ENCODE data around the gene NEO1.
A peak's percentile ranks its signal among the peaks of the same experiment; 100 is the strongest.

Gene NEO1

DNA sequence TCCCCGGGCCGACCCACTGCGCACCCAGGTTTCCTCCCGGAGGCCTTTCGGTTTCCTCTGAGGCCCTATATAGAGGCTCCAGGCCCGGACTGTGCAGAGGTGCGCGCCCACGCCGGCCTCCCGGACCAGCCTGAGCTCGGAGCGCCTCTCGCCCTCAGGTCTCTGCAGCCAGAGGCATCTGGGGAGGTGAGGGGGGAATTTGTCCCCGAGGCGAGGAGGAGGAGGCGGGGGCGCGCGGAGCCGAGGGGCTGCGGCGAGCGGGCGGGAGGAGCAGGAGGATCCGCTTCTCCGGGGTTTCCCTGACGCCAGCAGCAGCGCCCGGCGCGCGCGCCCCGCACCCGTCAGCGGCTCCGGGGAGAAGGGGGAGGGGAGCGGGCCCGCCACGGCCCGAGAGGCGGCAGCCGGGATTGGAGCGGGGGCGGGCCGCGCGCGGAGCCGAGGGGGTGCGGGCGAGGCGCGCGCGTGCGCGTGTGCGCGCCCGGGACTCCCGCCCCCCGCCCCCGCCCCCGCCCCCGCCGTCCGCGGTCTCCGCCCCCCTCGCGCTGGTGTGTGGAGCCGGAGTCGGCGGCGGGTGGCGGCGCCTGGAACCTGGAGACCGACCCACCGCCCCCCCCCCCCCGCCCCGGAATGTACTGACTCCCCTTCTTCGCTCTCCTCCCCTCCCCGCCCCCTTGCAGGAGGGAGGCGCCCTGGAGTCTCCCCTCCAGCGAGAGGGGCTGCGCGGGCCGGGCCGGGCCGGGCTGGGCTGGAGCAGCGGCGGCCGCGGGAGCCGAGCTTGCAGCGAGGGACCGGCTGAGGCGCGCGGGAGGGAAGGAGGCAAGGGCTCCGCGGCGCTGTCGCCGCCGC lies at the start of gene NEO1:
NEO1 (plus strand) TSS at position 657 of the 846 bp plus-strand sequence. CDS start 213 bp downstream, outside the sequence.
- no peaks in the 10 kb centered on the region for H3K9me3 ChIP-seq (ENCODE audit: control insufficient read depth in 5 of 5, low read length in 5 of 5)
- H3K4me3 ChIP-seq (ENCODE audit: low read depth in 1 of 5, low read length in 5 of 5) = peak within 1 kb of the TSS; percentile 72 to 88 (median 78)
- peaks cover 0 to 12% (median 0%) of the 10 kb centered on the region in 5 donors for H3K27me3 ChIP-seq (ENCODE audit: control insufficient read depth in 5 of 5, insufficient read depth in 4 of 5, low read length in 5 of 5)
- peak within 1 kb of the TSS; percentile 63 for H3K27ac ChIP-seq (ENCODE audit: low read depth, low read length)
- H3K36me3 ChIP-seq (ENCODE audit: control insufficient read depth in 5 of 5, insufficient read depth in 5 of 5, low read length in 5 of 5) = no peaks in the 10 kb centered on the region
- peak within 1 kb of the TSS; percentile 47 to 83 (median 61) for H3K9ac ChIP-seq (ENCODE audit: low read length in 5 of 5)
- peaks cover 0 to 21% (median 16%) of the 10 kb centered on the region in 5 donors for H3K4me1 ChIP-seq (ENCODE audit: control insufficient read depth in 5 of 5, insufficient read depth in 5 of 5, low read length in 5 of 5)

DNA sequence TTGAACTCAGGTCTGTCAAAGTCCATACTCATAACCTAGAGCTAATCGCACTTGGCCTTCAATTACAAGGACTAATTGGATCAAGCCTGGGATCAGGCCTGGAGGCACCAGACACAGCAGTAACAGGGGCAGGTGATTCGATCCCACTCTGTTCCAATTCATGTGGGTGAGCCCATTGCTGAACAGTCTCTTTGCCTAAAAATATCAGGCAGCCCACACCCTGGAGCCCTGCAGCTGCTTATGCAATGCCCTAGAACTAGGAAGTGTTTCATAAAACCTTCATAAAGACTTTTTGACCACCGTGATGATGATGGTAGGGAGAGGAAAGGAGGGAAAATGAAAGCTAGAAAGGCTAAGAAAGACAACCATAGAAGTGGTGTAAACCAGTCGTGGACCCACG lies 47.8 kb upstream of the NEO1 start:
- Histone ChIP-seq H3K27ac (ENCODE audit: low read depth, low read length) (no peak overlapping the region), H3K9me3 (ENCODE audit: control insufficient read depth in 5 of 5, low read length in 5 of 5) (no peaks in the 10 kb centered on the region), H3K27me3 (ENCODE audit: control insufficient read depth in 5 of 5, insufficient read depth in 4 of 5, low read length in 5 of 5) (peaks cover 6 to 20% (median 12%) of the 10 kb centered on the region in 5 donors), H3K4me1 (ENCODE audit: control insufficient read depth in 5 of 5, insufficient read depth in 5 of 5, low read length in 5 of 5) (no peaks in the 10 kb centered on the region), H3K36me3 (ENCODE audit: control insufficient read depth in 5 of 5, insufficient read depth in 5 of 5, low read length in 5 of 5) (no peaks in the 10 kb centered on the region), H3K9ac (ENCODE audit: low read length in 5 of 5) (no peak overlapping the region), H3K4me3 (ENCODE audit: low read depth in 1 of 5, low read length in 5 of 5) (no peak overlapping the region)

DNA sequence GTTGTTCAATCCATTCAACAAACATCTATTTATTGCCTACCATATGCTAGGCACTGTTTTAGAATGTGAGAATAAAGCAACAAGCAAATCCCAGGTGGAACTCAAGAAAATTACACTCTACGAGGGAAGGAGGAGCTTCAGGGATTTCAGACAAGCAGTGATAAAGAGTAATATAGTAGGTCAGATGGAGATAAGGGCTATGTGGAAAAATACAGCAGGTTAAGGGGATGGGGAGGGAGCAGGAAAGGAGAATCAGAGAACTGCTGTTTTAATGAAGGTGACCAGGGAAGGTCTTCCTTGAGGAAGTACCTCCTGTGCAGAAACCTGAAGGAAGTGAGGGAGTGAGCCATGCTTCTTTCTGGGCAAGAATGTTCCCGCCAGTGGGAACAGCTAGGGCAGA lies 47.2 kb upstream of the NEO1 start:
- H3K27me3 ChIP-seq (ENCODE audit: control insufficient read depth in 5 of 5, insufficient read depth in 4 of 5, low read length in 5 of 5) = peaks cover 6 to 22% (median 12%) of the 10 kb centered on the region in 5 donors
- H3K36me3 ChIP-seq (ENCODE audit: control insufficient read depth in 5 of 5, insufficient read depth in 5 of 5, low read length in 5 of 5) = no peaks in the 10 kb centered on the region
- no peaks in the 10 kb centered on the region for H3K9me3 ChIP-seq (ENCODE audit: control insufficient read depth in 5 of 5, low read length in 5 of 5)
- H3K27ac ChIP-seq (ENCODE audit: low read depth, low read length) = no peak overlapping the region
- no peaks in the 10 kb centered on the region for H3K4me1 ChIP-seq (ENCODE audit: control insufficient read depth in 5 of 5, insufficient read depth in 5 of 5, low read length in 5 of 5)
- H3K4me3 ChIP-seq (ENCODE audit: low read depth in 1 of 5, low read length in 5 of 5) = no peak overlapping the region
- H3K9ac ChIP-seq (ENCODE audit: low read length in 5 of 5) = no peak overlapping the region

DNA sequence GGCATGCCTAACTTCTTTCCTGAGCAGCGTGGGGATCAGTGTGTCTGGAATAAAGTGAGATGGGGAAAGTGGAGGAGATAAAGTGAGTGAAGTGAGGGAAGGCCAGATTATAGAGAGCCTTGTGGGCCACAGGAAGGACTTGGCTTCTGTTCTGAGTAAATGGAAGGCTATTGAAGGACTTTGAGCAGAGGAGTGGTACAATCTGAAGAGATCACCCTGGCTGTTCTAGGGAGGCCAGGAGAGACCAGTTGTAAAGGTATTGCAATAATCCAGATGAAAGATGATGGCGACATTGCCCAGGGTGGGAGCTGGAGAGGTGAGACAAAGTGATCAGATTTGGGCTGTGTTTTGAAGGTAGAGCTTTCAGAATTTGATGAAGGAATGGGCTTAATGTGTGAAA lies 46.8 kb upstream of the NEO1 start:
- Histone ChIP-seq H3K9me3 (ENCODE audit: control insufficient read depth in 5 of 5, low read length in 5 of 5) (no peaks in the 10 kb centered on the region), H3K27me3 (ENCODE audit: control insufficient read depth in 5 of 5, insufficient read depth in 4 of 5, low read length in 5 of 5) (peaks cover 6 to 22% (median 12%) of the 10 kb centered on the region in 5 donors), H3K36me3 (ENCODE audit: control insufficient read depth in 5 of 5, insufficient read depth in 5 of 5, low read length in 5 of 5) (no peaks in the 10 kb centered on the region), H3K9ac (ENCODE audit: low read length in 5 of 5) (no peak overlapping the region), H3K4me3 (ENCODE audit: low read depth in 1 of 5, low read length in 5 of 5) (no peak overlapping the region), H3K4me1 (ENCODE audit: control insufficient read depth in 5 of 5, insufficient read depth in 5 of 5, low read length in 5 of 5) (no peaks in the 10 kb centered on the region), H3K27ac (ENCODE audit: low read depth, low read length) (no peak overlapping the region)

DNA sequence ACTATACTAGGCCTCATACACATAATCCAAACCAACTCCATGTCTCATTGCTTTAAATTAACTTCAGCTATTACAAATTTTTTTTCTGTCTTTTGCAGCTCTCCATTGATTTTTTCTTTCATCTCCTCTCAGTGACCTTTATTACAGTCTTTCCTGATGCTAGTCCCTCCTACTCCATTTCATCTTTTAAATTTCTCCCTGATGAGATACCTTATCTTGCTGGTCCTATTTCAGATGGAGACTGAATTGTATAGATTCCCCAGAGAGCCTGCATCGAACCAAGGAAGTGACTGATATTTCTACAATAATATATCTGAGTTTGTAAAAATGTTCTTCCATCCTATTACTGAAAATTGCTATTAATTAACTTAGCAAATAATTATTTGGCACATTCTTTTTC lies 45.7 kb upstream of the NEO1 start:
- Histone ChIP-seq H3K9me3 (ENCODE audit: control insufficient read depth in 5 of 5, low read length in 5 of 5) (no peaks in the 10 kb centered on the region), H3K27ac (ENCODE audit: low read depth, low read length) (no peak overlapping the region), H3K36me3 (ENCODE audit: control insufficient read depth in 5 of 5, insufficient read depth in 5 of 5, low read length in 5 of 5) (no peaks in the 10 kb centered on the region), H3K4me3 (ENCODE audit: low read depth in 1 of 5, low read length in 5 of 5) (no peak overlapping the region), H3K4me1 (ENCODE audit: control insufficient read depth in 5 of 5, insufficient read depth in 5 of 5, low read length in 5 of 5) (no peaks in the 10 kb centered on the region), H3K27me3 (ENCODE audit: control insufficient read depth in 5 of 5, insufficient read depth in 4 of 5, low read length in 5 of 5) (peaks cover 11 to 22% (median 17%) of the 10 kb centered on the region in 5 donors), H3K9ac (ENCODE audit: low read length in 5 of 5) (no peak overlapping the region)

DNA sequence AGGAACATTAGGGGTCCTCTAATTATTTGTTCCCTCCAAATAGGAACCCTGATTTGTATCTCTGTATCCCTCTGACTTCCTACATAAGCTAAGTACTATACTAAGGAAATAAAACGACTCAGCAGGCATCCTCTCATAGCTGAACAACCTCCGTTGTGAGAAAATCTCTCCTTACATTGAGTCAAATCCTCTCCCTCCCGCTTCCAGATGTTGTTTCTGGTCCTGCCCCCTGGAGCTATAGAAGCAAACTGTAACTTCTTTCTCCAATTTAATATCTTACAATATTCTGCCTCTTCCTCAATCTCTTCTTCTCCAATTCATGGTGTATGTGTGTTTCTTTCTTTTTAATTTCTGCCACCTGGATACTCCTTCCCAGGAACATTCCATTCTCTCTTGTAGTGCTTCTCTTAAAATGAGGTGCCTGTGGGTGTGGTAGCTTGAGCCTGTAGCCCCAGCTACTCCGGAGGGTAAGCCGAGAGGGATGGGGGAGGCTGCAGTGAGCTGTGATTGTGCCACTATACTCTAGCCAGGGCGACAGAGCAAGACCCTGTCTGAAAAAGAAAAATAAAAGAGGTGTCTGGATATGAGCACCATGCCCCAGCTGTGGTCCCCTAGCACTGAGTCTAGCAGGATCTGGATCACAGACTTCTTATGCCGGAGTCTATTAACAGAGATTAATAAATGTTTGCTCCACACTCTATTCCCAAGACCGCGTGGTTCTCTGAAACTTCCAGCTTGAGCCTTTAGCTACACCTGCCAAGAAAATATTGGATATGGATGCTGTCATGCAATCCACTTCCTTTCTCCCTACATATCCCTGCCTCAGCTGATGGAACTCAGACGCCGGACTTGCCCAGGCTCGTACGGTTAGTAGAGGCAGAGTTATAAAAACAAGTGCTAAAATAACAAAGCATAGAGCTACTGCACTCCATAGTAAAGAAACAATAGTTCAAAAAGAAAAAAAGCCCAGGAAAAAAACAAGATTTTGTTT lies 42.9 kb upstream of the NEO1 start:
- H3K36me3 ChIP-seq (ENCODE audit: control insufficient read depth in 5 of 5, insufficient read depth in 5 of 5, low read length in 5 of 5) = no peaks in the 10 kb centered on the region
- H3K4me3 ChIP-seq (ENCODE audit: low read depth in 1 of 5, low read length in 5 of 5) = no peak overlapping the region
- peaks cover 9 to 21% (median 17%) of the 10 kb centered on the region in 5 donors for H3K27me3 ChIP-seq (ENCODE audit: control insufficient read depth in 5 of 5, insufficient read depth in 4 of 5, low read length in 5 of 5)
- no peaks in the 10 kb centered on the region for H3K4me1 ChIP-seq (ENCODE audit: control insufficient read depth in 5 of 5, insufficient read depth in 5 of 5, low read length in 5 of 5)
- H3K27ac ChIP-seq (ENCODE audit: low read depth, low read length) = no peak overlapping the region
- no peaks in the 10 kb centered on the region for H3K9me3 ChIP-seq (ENCODE audit: control insufficient read depth in 5 of 5, low read length in 5 of 5)
- no peak overlapping the region for H3K9ac ChIP-seq (ENCODE audit: low read length in 5 of 5)

GRCh38 chr15:73010154-73011152 lies 41.8 kb upstream of the NEO1 start:
- Histone ChIP-seq H3K4me1 (ENCODE audit: control insufficient read depth in 5 of 5, insufficient read depth in 5 of 5, low read length in 5 of 5) (no peaks in the 10 kb centered on the region), H3K27ac (ENCODE audit: low read depth, low read length) (no peak overlapping the region), H3K9ac (ENCODE audit: low read length in 5 of 5) (no peak overlapping the region), H3K4me3 (ENCODE audit: low read depth in 1 of 5, low read length in 5 of 5) (no peak overlapping the region), H3K27me3 (ENCODE audit: control insufficient read depth in 5 of 5, insufficient read depth in 4 of 5, low read length in 5 of 5) (peaks cover 9 to 20% (median 12%) of the 10 kb centered on the region in 5 donors), H3K36me3 (ENCODE audit: control insufficient read depth in 5 of 5, insufficient read depth in 5 of 5, low read length in 5 of 5) (no peaks in the 10 kb centered on the region), H3K9me3 (ENCODE audit: control insufficient read depth in 5 of 5, low read length in 5 of 5) (no peaks in the 10 kb centered on the region)

DNA sequence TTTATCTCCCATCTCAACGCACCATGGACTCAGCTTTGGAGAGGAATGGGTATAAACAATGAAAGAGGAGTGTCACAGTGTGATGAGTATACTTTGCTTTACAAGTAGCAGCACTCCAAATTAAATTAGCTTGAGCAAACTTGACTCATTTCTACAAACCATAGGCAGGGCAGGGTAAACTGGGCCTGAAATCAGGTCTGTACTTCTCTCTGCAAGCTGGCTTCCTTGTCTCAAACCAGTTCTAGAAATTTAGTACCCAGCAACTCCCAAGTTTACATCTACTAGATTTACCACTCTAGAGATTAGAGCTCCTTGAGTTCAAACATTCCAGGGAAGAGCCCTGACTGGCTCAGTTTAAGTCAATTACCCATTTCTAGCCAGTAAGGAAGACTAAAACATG lies 37.4 kb upstream of the NEO1 start:
- no peaks in the 10 kb centered on the region for H3K9me3 ChIP-seq (ENCODE audit: control insufficient read depth in 5 of 5, low read length in 5 of 5)
- no peak overlapping the region for H3K9ac ChIP-seq (ENCODE audit: low read length in 5 of 5)
- H3K4me1 ChIP-seq (ENCODE audit: control insufficient read depth in 5 of 5, insufficient read depth in 5 of 5, low read length in 5 of 5) = no peaks in the 10 kb centered on the region

DNA sequence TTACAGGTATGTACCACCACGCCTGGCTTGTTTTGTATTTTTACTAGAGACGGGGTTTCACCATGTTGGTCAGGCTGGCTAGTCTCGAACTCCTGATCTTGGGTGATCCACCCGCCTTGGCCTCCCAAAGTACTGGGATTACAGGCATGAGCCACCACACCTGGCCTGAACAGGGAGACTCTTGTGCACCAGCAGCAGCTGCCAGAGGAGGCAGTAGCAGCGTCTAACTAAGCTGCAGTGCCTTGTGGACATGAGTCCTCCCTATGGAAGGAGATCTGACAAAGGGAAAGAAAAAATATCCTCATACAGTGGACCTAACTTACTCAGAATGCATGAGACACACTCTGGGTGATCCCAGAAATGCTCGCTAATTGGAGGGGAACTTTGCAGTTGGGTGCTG lies 36.8 kb upstream of the NEO1 start:
- Histone ChIP-seq H3K9me3 (ENCODE audit: control insufficient read depth in 5 of 5, low read length in 5 of 5) (no peaks in the 10 kb centered on the region), H3K27ac (ENCODE audit: low read depth, low read length) (no peak overlapping the region)

More for the DNA sequence above, 37.4 kb upstream of the NEO1 start:
- no peak overlapping the region for H3K27ac ChIP-seq (ENCODE audit: low read depth, low read length)
- H3K27me3 ChIP-seq (ENCODE audit: control insufficient read depth in 5 of 5, insufficient read depth in 4 of 5, low read length in 5 of 5) = peaks cover 0 to 11% (median 5%) of the 10 kb centered on the region in 5 donors
- no peaks in the 10 kb centered on the region for H3K36me3 ChIP-seq (ENCODE audit: control insufficient read depth in 5 of 5, insufficient read depth in 5 of 5, low read length in 5 of 5)
- no peak overlapping the region for H3K4me3 ChIP-seq (ENCODE audit: low read depth in 1 of 5, low read length in 5 of 5)

More for the DNA sequence above, 36.8 kb upstream of the NEO1 start:
- Histone ChIP-seq H3K4me1 (ENCODE audit: control insufficient read depth in 5 of 5, insufficient read depth in 5 of 5, low read length in 5 of 5) (no peaks in the 10 kb centered on the region), H3K27me3 (ENCODE audit: control insufficient read depth in 5 of 5, insufficient read depth in 4 of 5, low read length in 5 of 5) (peaks cover 0 to 12% (median 5%) of the 10 kb centered on the region in 5 donors), H3K9ac (ENCODE audit: low read length in 5 of 5) (no peak overlapping the region), H3K4me3 (ENCODE audit: low read depth in 1 of 5, low read length in 5 of 5) (no peak overlapping the region), H3K36me3 (ENCODE audit: control insufficient read depth in 5 of 5, insufficient read depth in 5 of 5, low read length in 5 of 5) (no peaks in the 10 kb centered on the region)
